Stimulated activated naive CD8-positive, alpha-beta T cell treated with anti-CD3 and anti-CD28 coated beads, Interleukin-15, Interleukin-2, amounts not matched to agents 100 U/mL and 50 U/mL, for 24 hours (primary cell): Measurements from ENCODE around the gene BIRC5.
A peak's percentile ranks its signal among the peaks of the same experiment; 100 is the strongest.

ENCODE experiments used
- ATAC-seq: fragments of 150-1000 bp; cut with Tn5 transposase; one replicate; pipeline ENCODE4 v1.10.0; 2021
- DNase-seq: peaks from one replicate; pipeline ENCODE4 v3.0.0; 2021

BIRC5 gene

DNA sequence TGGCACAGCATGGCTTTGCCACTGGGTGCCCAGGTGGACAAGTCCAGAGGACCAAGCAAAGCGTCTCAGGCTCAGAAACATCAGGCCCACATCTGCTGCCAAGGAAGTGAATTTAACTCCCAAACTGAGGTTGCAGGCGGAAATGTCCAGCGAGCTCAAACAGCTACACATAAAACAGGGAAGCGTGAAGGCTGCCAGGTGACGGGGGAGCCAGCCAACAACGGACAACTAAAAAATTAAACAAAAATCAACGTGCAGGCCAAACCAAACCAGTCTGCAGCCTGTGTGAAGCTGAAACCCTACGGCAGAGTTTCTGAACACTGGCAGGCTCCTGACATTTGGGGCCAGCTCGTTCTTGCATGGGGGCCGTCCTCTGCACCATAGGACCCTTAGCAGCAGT lies 29.7 kb upstream of the BIRC5 start:
- DNase-seq: no peak
- ATAC-seq: no peak

DNA sequence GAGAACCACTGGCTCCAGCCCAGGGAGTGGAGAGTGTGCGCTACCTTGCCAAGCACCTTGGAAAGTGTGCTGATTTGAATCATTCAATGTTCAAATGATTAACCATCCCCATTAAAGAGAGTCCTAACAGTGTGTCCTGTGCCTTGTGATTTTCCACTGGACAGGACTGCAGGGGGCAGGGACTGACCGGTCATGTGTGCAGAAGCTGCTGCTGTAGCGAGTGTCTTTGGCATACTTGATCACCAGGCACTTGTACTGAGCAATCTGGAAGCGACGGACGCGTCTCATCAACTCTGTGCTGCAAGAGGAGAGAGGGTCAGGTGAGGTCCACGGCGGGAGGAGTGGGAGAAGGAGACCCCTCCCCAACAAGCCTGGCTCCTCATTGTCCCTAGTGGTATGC lies 29.2 kb upstream of the BIRC5 start:
- ATAC-seq (no peak), DNase-seq (no peak)

DNA sequence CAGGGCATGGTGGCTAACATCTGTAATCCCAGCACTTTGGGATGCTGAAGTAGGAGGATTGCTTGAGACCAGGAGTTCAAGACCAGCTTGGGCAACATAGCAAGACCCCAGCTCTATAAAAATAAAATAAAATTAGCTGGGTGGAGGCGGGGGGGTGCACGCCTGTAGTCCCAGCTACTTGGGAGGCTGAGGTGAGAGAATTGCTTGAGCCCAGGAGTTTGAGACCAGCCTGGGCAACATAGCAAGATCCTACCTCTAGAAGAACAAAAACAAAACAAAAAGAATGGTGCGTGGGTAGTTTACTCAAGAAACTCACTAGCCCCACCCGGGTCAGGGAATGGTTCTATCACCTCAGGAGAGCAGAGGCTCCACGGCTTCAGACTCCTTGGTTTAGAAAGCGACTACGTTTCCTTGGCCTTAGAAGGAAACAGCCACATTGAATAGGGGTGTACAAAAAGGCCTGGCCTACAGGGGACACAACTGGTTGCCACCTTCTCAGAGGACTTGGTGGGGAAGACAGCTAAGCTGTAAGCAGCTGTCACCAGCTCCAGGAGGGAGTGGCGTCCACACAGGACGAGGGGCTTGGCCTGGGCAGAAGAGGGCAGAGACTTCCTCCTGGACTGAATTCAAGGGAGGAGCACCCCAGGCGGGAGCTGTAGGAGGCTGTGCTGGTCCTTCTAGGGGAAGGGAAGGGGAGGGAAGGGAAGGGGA lies 27.9 kb upstream of the BIRC5 start:
- no peak for ATAC-seq
- no peak for DNase-seq

DNA sequence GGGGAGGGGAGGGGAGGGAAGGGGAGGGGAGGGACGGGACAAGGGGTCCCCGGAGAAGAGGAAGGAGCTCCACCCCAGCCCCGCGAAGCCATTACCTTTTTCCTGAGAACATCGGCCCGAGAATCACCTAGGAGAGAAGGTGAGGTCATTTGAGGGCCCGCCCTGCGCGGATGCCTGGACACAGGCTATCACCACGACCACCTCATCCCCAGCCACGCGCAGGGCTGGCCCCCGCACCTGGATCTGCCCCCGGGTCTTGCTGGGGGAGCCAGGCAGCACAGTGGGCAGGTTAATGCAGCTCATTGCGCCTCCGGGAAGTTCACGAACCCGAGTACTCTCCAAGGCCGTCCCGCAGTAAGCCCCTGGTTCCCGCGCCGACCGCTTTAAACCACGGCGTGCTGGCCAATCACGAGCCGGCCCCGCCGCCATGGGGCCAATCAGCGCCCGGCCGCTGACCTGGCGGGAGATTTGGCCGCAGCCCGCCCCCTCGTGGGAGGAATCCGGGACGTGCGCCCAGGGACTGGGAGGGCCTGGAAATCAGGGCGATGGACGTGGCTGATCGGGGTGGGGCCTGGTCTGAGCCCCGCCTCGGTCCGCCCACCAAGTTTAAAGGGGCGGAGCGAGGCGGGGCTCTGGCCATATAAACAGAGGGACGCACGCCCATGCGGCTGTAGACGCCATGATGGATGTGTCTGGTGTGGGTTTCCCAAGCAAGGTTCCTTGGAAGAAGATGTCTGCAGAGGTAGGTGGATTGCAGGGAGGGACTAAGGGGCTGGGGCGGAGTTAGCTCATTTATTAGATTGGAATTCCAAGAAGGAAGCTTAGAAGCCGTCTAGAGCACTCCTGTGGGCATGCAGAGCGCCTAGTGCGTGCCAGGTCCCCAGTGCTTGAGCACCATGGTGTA lies 27.1 kb upstream of the BIRC5 start, which contains the start of the genes AFMID and TK1:
Gene AFMID (plus strand): TSS at position 671 of the 904 bp plus-strand sequence. CDS start 9 bp downstream, at position 680.
Gene TK1 (minus strand): TSS at position 361 of the 904 bp plus-strand sequence. CDS start 58 bp downstream, at position 303.
- ATAC-seq (peak; percentile 98), DNase-seq (peak; percentile 99)

DNA sequence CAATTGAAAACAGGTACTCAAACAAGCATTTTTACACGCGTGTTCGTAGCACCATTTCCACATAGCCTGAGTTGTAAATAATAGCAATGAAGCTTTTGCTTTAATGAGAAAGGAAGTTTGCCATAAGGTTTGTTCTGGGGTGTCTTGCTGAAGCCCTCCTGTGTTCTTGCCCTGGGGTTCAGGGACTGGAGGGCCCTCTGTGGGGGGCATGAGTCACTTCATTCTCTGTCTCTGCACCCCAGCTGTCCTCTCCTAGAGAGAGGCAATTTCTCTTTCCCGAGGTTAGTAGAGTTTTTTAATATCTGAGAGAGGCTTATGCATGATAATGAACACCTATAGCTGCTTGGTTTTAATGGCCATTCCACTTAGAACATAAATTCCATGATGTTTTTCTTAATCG lies 17.3 kb upstream of the BIRC5 start:
- ATAC-seq: no peak

DNA sequence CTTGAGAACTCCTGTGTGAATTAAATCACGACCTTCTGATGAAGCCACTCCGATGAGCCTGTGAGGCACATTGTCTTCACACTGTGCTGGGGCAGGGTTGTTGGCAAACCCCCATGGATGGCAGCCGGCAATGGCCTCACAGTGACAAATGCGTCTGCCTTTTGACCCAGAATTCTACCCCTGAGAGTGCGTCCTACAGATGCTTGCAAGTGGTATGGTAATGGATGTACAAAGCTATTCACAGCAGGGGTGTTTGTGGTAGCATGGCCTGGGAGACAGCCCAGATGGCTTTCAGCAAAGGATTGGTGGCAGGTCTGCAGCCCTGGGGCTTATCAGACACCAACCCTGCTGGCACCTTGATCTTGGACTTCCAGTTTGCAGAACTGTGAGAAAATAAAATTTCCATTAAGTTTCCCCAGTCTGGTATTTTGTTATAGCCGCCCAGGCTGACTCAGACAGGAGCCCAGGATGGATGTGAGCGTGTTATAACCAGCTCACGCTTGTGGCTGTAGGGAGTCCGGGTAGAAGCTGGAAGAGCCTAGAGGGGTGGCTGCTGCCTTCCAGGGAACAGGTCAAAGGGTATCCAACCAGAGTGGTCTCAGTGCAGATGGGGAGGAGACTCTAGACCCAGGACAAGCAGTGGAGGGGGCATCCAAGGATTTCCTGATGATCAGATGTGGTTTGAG lies 16.8 kb upstream of the BIRC5 start:
- DNase-seq (no peak), ATAC-seq (no peak)

More for the DNA sequence above, 17.3 kb upstream of the BIRC5 start:
- no peak for DNase-seq

DNA sequence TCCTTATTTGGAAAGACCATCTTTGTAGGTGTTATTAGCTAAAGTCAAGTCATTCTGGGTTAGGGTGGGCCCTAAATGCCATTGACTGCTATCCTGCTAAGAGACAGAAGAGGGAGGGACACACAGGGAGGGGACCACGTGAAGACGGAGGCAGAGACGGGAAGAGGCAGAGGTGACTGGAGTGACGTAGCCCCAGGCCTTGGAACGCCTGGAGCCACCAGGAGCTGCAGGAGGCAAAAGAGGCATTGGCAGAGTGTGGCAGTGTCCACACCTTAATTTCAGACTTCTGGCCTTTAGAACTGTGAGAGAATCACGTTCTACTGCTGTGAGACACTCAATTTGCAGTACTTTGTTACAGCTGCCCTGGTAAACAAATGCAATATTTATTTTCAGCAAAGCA lies 13.6 kb upstream of the BIRC5 start:
- ATAC-seq (no peak), DNase-seq (no peak)

DNA sequence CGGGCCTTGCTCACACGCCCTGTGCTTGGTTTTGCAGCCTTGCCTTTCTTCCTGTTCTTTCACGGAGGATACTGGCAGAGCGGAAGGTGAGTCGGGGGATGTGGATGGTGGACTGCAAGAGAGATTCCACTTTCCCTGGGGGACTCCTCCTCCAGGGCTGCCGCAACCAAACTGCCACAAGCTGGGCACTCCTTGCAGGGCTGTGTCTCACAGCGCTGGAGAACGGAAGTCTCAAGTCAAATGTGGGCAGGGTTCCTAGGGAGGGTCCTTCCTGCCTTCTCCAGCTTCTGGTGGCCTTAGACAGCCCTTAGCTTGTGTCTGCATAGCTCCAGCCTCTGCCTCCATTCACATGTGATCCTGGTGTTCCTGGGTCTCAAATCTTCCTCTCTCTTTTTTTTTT lies 11.4 kb upstream of the BIRC5 start:
- ATAC-seq (no peak), DNase-seq (no peak)

DNA sequence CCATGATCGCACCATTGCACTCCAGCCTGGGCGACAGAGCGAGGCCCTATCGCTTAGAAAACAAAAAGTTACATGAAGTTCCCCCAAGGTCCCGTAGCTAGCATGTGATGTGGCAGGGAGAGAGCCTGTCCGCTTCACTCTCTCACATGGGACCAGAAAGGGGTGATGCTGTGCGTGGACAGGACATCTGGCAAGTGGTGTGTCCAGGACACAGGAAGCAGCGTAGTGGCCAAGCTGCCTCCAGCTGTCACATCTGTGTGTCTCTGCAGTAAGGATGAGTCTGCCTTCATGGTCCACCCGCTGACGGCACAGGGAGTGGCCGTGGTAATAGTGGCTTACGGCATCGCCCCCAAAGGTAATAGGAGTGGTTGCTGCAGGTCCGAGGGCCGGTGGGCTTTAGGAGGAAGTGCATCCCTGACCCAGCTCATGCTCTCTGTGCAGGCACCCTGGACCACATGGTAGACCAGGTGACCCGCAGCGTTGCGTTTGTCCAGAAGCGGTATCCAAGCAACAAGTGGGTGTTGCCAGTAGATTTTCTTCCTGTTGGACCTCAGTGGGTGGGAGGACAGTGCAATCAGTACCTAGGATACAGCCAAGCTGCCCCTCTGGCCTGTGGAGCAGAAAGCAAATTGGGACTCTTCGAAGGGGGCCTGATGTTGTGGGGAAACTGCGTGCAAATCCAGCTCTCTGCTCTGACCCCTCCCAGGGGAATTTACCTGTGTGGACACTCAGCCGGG lies 9.5 kb upstream of the BIRC5 start:
- ATAC-seq (no peak), DNase-seq (no peak)

DNA sequence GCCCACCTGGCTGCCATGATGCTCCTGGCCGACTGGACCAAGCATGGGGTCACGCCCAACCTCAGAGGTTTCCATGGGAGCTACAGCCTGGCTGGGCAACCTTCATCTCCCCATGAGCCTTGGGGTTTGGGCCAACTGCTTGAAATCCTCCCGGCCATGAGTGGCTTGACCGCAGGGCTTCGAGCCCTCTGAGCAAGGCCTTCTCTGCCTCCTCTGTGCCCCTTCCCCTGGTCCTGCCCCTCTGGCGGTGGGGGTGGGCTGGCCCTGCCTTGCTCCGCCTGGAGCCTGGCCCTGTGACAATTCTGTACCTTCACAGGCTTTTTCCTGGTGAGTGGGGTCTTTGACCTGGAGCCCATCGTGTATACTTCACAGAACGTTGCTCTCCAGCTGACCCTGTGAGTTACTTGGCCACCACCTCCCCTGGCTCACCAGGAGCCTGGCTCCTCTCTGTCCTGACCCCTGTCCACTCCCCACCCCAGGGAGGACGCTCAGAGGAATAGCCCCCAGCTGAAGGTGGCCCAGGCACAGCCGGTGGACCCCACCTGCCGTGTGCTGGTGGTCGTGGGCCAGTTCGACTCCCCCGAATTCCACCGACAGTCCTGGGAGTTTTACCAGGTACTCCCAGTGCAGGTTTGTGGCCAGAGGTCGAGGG lies 8.8 kb upstream of the BIRC5 start:
- DNase-seq (no peak), ATAC-seq (no peak)

DNA sequence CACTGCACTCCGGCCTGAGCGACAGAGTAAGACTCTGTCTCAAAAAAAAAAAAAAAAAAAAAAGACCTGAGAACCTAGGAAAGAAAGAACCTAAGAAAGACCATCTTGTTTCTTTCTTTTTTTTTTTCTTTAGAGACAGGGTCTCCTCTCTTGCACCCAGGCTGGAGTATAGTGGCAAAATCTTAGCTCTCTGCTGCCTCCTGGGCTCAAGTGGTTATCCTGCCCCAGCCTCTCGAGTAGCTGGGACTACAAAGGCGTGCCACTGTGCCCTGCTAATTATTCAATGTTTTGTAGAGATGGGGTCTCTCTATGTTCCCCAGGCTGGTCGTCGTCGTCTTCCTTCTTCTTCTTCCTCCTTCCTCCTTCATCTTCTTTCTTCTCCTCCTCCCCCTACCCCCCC lies 7.8 kb upstream of the BIRC5 start:
- ATAC-seq (no peak), DNase-seq (no peak)

DNA sequence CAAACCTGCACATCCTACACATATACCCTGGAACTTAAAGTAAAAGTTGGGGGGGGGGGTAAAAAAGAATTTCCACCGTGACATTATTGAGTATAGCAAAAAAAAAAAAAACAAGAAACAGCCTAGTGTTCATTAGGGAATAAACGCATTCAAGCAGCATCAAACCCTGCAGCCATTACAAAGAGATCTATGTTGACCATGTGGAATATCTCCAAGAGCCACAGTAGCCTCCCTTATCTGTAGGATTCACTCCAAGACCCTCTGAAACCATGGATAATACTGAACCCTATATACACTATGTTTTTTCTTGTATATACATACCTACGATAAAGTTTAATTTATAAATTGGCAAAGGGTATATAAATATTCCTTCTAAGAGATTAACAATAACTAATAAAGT lies 5.6 kb upstream of the BIRC5 start:
- no peak for ATAC-seq
- no peak for DNase-seq

DNA sequence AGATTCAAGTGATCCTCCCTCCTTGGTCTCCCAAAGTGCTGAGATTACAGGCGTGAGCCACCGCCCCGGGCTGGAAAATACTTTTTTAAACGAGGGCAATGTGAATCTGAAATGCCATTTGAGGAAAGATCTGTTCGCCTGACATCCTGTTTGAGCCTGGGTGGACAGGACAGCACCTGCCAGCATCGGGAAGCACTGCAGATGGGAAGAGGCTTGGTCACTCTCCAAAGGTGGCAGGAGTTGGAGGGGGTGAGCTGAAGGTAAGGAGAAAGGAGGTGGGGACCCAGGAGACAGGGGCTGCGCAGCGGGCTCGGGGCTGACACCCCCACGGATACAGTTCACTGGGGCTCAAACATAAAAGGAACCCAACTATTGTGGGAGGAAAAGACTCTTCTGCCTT lies 3.9 kb upstream of the BIRC5 start:
- ATAC-seq (no peak), DNase-seq (no peak)

DNA sequence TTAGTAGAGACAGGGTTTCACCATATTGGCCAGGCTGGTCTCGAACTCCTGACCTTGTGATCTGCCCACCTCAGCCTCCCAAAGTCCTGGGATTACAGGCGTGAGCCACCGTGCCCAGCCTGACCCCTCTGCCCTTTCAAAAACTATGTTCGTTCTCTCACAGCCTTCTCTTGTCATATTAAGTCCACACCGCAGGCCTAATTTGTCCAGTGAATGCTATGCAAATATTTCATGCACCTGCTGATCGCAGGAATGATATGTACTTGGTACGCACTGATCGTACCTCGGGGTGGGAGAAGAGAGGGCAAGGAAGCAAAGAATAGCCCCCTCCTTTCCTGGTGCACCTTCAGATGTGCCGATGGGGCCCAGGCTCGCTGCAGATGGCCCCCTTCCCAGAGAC lies 3.0 kb upstream of the BIRC5 start:
- no peak for DNase-seq
- ATAC-seq: no peak

DNA sequence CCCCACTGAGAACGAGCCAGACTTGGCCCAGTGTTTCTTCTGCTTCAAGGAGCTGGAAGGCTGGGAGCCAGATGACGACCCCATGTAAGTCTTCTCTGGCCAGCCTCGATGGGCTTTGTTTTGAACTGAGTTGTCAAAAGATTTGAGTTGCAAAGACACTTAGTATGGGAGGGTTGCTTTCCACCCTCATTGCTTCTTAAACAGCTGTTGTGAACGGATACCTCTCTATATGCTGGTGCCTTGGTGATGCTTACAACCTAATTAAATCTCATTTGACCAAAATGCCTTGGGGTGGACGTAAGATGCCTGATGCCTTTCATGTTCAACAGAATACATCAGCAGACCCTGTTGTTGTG lies 631 bp downstream of the BIRC5 start:
- ATAC-seq (no peak), DNase-seq (no peak)

DNA sequence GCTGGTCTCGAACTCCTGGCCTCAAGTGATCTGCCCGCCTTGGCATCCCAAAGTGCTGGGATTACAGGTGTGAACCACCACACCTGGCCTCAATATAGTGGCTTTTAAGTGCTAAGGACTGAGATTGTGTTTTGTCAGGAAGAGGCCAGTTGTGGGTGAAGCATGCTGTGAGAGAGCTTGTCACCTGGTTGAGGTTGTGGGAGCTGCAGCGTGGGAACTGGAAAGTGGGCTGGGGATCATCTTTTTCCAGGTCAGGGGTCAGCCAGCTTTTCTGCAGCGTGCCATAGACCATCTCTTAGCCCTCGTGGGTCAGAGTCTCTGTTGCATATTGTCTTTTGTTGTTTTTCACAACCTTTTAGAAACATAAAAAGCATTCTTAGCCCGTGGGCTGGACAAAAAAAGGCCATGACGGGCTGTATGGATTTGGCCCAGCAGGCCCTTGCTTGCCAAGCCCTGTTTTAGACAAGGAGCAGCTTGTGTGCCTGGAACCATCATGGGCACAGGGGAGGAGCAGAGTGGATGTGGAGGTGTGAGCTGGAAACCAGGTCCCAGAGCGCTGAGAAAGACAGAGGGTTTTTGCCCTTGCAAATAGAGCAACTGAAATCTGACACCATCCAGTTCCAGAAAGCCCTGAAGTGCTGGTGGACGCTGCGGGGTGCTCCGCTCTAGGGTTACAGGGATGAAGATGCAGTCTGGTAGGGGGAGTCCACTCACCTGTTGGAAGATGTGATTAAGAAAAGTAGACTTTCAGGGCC lies 5.5 kb downstream of the BIRC5 start:
- no peak for DNase-seq
- no peak for ATAC-seq

DNA sequence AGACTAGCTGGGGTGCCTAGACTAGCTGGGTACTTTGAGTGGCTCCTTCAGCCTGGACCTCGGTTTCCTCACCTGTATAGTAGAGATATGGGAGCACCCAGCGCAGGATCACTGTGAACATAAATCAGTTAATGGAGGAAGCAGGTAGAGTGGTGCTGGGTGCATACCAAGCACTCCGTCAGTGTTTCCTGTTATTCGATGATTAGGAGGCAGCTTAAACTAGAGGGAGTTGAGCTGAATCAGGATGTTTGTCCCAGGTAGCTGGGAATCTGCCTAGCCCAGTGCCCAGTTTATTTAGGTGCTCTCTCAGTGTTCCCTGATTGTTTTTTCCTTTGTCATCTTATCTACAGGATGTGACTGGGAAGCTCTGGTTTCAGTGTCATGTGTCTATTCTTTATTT lies 9.0 kb downstream of the BIRC5 start:
- ATAC-seq (no peak), DNase-seq (no peak)

DNA sequence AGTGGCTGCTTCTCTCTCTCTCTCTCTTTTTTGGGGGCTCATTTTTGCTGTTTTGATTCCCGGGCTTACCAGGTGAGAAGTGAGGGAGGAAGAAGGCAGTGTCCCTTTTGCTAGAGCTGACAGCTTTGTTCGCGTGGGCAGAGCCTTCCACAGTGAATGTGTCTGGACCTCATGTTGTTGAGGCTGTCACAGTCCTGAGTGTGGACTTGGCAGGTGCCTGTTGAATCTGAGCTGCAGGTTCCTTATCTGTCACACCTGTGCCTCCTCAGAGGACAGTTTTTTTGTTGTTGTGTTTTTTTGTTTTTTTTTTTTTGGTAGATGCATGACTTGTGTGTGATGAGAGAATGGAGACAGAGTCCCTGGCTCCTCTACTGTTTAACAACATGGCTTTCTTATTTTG lies 9.7 kb downstream of the BIRC5 start:
- no peak for DNase-seq
- no peak for ATAC-seq

DNA sequence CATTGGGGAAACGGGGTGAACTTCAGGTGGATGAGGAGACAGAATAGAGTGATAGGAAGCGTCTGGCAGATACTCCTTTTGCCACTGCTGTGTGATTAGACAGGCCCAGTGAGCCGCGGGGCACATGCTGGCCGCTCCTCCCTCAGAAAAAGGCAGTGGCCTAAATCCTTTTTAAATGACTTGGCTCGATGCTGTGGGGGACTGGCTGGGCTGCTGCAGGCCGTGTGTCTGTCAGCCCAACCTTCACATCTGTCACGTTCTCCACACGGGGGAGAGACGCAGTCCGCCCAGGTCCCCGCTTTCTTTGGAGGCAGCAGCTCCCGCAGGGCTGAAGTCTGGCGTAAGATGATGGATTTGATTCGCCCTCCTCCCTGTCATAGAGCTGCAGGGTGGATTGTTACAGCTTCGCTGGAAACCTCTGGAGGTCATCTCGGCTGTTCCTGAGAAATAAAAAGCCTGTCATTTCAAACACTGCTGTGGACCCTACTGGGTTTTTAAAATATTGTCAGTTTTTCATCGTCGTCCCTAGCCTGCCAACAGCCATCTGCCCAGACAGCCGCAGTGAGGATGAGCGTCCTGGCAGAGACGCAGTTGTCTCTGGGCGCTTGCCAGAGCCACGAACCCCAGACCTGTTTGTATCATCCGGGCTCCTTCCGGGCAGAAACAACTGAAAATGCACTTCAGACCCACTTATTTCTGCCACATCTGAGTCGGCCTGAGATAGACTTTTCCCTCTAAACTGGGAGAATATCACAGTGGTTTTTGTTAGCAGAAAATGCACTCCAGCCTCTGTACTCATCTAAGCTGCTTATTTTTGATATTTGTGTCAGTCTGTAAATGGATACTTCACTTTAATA lies 10.4 kb downstream of the BIRC5 start:
- DNase-seq (no peak), ATAC-seq (no peak)
